GM12875 (cell line): ENCODE results near the gene COX6A1.

Experiments used
- H3K4me3 ChIP-seq: one replicate; pipeline ENCODE4 v1.5.1; 2011; ENCODE audit warnings: low read depth, low read length, control low read depth
- CTCF ChIP-seq: IDR thresholded peaks from 2 replicates; pipeline ENCODE4 v1.5.1; 2011; ENCODE audit warnings: low read depth, mild to moderate bottlenecking, control low read depth, inconsistent platforms, low read length, moderate library complexity, borderline replicate concordance; ENCODE audit not compliant: insufficient read depth

COX6A1 gene

GRCh38 chr12:120437735-120438494 lies at the start of gene COX6A1:
COX6A1 (plus strand) TSS chr12:120438113; CDS start chr12:120438127, 14 bp downstream.
- H3K4me3 ChIP-seq: peak within 1 kb of the TSS; percentile 80
- TF ChIP-seq CTCF: no peak

- H3K4me3 ChIP-seq: no peak overlapping the region
Measured at GRCh38 chr12:120388691-120389481, 49.0 kb upstream of the COX6A1 start.

GRCh38 chr12:120390540-120391120 lies 47.3 kb upstream of the COX6A1 start:
- TF ChIP-seq CTCF: no peak
- no peak overlapping the region for H3K4me3 ChIP-seq

More at GRCh38 chr12:120388691-120389481, 49.0 kb upstream of the COX6A1 start:
- TF ChIP-seq CTCF: no peak

GRCh38 chr12:120394483-120395367 lies 43.2 kb upstream of the COX6A1 start:
- TF ChIP-seq CTCF: no peak
- H3K4me3 ChIP-seq: no peak overlapping the region

GRCh38 chr12:120397824-120398540 lies 39.9 kb upstream of the COX6A1 start:
- TF ChIP-seq CTCF: no peak
- no peak overlapping the region for H3K4me3 ChIP-seq

- no peak overlapping the region for H3K4me3 ChIP-seq
- no peak for TF ChIP-seq CTCF
Measured at GRCh38 chr12:120399531-120399930, 38.4 kb upstream of the COX6A1 start.
